K562 (cell line): Measurements from ENCODE around the gene ACVR1C. TPM values are rescaled to one million over a fixed set of nuclear protein-coding genes. Genes with fewer than 3 reads are reported as not detected.
A peak's percentile ranks its signal among the peaks of the same experiment; 100 is the strongest.

Experiments
- AFF1 ChIP-seq, 2 experiments: fragments of 450-650 bp; IDR thresholded peaks; 2 replicates each; pipeline ENCODE4 v1.6.1; 2018; ENCODE audit warnings: mild to moderate bottlenecking in 2 of 2, low read depth in 1 of 2; ENCODE audit not compliant: partially characterized antibody in 2 of 2
- ATF7 ChIP-seq: fragments of 450-650 bp; IDR thresholded peaks from 2 replicates; pipeline ENCODE4 v1.7.1; 2014; ENCODE audit warnings: mild to moderate bottlenecking, moderate library complexity
- CBX2 ChIP-seq: fragments of 200-600 bp; sonication (generic); IDR thresholded peaks from one replicate; pipeline ENCODE4 v1.6.1; 2012; ENCODE audit warnings: mild to moderate bottlenecking, low read length, inconsistent platforms; ENCODE audit not compliant: insufficient read depth, poor library complexity, severe bottlenecking
- CREB3 ChIP-seq: fragments of 450-650 bp; conservative IDR thresholded peaks from 2 replicates; pipeline ENCODE4 v1.6.1; 2016; ENCODE audit warnings: missing genetic modification characterization, low read depth, mild to moderate bottlenecking, missing compliant biosample characterization, moderate library complexity
- FIP1L1 ChIP-seq: fragments of 200-400 bp; formaldehyde crosslinking; IDR thresholded peaks from 2 replicates; pipeline ENCODE4 v1.6.1; 2018; ENCODE audit warnings: mild to moderate bottlenecking, low read depth, low read length; ENCODE audit not compliant: poor library complexity, severe bottlenecking
- HNRNPUL1 ChIP-seq: fragments of 200-400 bp; formaldehyde crosslinking; IDR thresholded peaks from 2 replicates; pipeline ENCODE4 v1.6.1; 2017; ENCODE audit warnings: low read length
- JUN ChIP-seq, 2 experiments: sonication (generic) in 1 of 2; formaldehyde crosslinking in 1 of 2; IDR thresholded peaks; 2 replicates each; pipeline versions ENCODE4 v1.6.1 to v1.8.0; 2012 to 2022; ENCODE audit warnings: borderline replicate concordance in 2 of 2, mild to moderate bottlenecking in 2 of 2, improper control_type of control experiment in 1 of 2, low read depth in 1 of 2, low read length in 1 of 2, missing genetic modification reagents in 1 of 2
- NR0B1 ChIP-seq: fragments of 450-650 bp; IDR thresholded peaks from one replicate; pipeline ENCODE4 v1.6.1; 2018; ENCODE audit warnings: mild to moderate bottlenecking, moderate library complexity; ENCODE audit not compliant: partially characterized antibody
- SIX5 ChIP-seq, 2 experiments: IDR thresholded peaks; 2 replicates each; pipeline ENCODE4 v1.6.1; 2011; ENCODE audit warnings: low read length in 2 of 2, borderline replicate concordance in 1 of 2, low read depth in 1 of 2, mild to moderate bottlenecking in 1 of 2, moderate library complexity in 1 of 2; ENCODE audit not compliant: insufficient read depth in 1 of 2
- TEAD4 ChIP-seq, 2 experiments: sonication (generic) in 1 of 2; formaldehyde crosslinking in 1 of 2; IDR thresholded peaks; 2 replicates each; pipeline versions ENCODE4 v1.6.1 to v1.8.0; 2012 to 2022; ENCODE audit warnings: borderline replicate concordance in 1 of 2, inconsistent platforms in 1 of 2, low read length in 1 of 2, mild to moderate bottlenecking in 1 of 2, missing genetic modification reagents in 1 of 2
- VEZF1 ChIP-seq: fragments of 200-800 bp; sonication (Bioruptor generic); IDR thresholded peaks from 2 replicates; pipeline ENCODE4 v1.6.1; 2017; ENCODE audit warnings: missing genetic modification characterization, missing compliant biosample characterization
- ZNF436 ChIP-seq: fragments of 250-450, 450-650 bp; sonication (Bioruptor Pico); formaldehyde crosslinking; IDR thresholded peaks from 2 replicates; pipeline ENCODE4 v1.7.0; 2020; ENCODE audit warnings: mild to moderate bottlenecking
- ZNF830 ChIP-seq: fragments of 250-450 bp; sonication (Bioruptor Pico); IDR thresholded peaks from 2 replicates; pipeline ENCODE4 v1.5.0; 2021; ENCODE audit warnings: mild to moderate bottlenecking
- ZSCAN32 ChIP-seq: fragments of 450-650 bp; formaldehyde crosslinking; IDR thresholded peaks from 2 replicates; pipeline ENCODE4 v1.4.0; 2020; ENCODE audit warnings: mild to moderate bottlenecking, moderate library complexity
- polyA plus RNA-seq, 8 experiments: library from polyadenylated mRNA; depleted of rRNA in 4 of 8; stranded (reverse) in 5 of 8; unstranded in 3 of 8; fragments of >200 nt; fragmentation: Nextera tagmentation in 2 of 8; fragmentation: Illumina TruSeq in 1 of 8; extraction: Ambion mirVana in 2 of 8; extraction: Trizol in 1 of 8; gene quantifications; 2 replicates each; pipeline versions ENCODE4 v1.2.1 to v1.2.3, GENCODE V29; 2011 to 2014; ENCODE audit warnings: inconsistent platforms in 1 of 8, missing spikeins in 1 of 8
- total RNA-seq, 7 experiments: library from RNA; depleted of rRNA in 6 of 7; stranded (reverse); fragments of >200 nt in 6 of 7; fragmentation: Illumina TruSeq in 2 of 7; extraction: Trizol in 2 of 7; gene quantifications; 2 replicates each; pipeline versions ENCODE4 v1.2.1 to v1.2.3, GENCODE V29; 2011 to 2021; ENCODE audit warnings: low replicate concordance in 1 of 7

ACVR1C gene
- total and polyA plus RNA-seq, 9 of the 15 experiments (the other 6 are each of a cell fraction or from before 2014, with no cell fraction given) = 0.05 to 0.58 (median 0.28) TPM

GRCh38 chr2:157476953-157477709, 151.5 kb downstream of the ACVR1C start (continued):
- 0 out of 2 replicates have a peak, but pooled peaks have one; percentile 21 for TF ChIP-seq JUN (IDR thresholded peaks at IDR 0.05; ENCODE audit: borderline replicate concordance, low read depth, low read length)
- TF ChIP-seq JUN (CRISPR knock-in tag; IDR thresholded peaks at IDR 0.05; ENCODE audit: borderline replicate concordance) = no peak
- peak; percentile 56; the same call in 1 of the 2 replicates for TF ChIP-seq ZSCAN32 (CRISPR knock-in tag)
- TF ChIP-seq TEAD4 (IDR thresholded peaks at IDR 0.05; ENCODE audit: low read length) = peak; percentile 31; the same call in 1 of the 2 replicates
- no peak for TF ChIP-seq TEAD4 (CRISPR knock-in tag; IDR thresholded peaks at IDR 0.05; ENCODE audit: borderline replicate concordance)
- no peak for TF ChIP-seq HNRNPUL1
- no peak for TF ChIP-seq CBX2
- TF ChIP-seq SIX5 (IDR thresholded peaks at IDR 0.05; ENCODE audit: borderline replicate concordance in 1 of 2, insufficient read depth in 1 of 2, low read depth in 1 of 2, low read length in 2 of 2) = no peak
- peak; percentile 64; the same call in 1 of the 2 replicates for TF ChIP-seq ATF7
- TF ChIP-seq ZNF830 (CRISPR knock-in tag) = no peak
- no peak for TF ChIP-seq VEZF1
- TF ChIP-seq CREB3 = no peak
- TF ChIP-seq FIP1L1 = no peak
- no peak for TF ChIP-seq NR0B1
- TF ChIP-seq AFF1 (IDR thresholded peaks at IDR 0.05; ENCODE audit: low read depth in 1 of 2, partially characterized antibody in 2 of 2) = no peak
- no peak for TF ChIP-seq ZNF436 (CRISPR knock-in tag)
